ENCODE measurements around the gene FAF1. TPM values are rescaled to one million over a fixed set of nuclear protein-coding genes. Genes with fewer than 3 reads are reported as not detected.

FAF1 gene
- total and polyA plus RNA-seq, 9 of the 15 experiments (the other 6 are each of a cell fraction or from before 2014, with no cell fraction given): 48.7 to 225 (median 118) TPM

- FAIRE-seq: no peak
- Histone ChIP-seq H3K4me3 (no peak overlapping the region), H3K9me3 (replicated peaks; ENCODE audit: control insufficient read depth, insufficient read depth, low read depth, low read length) (no peaks in the 10 kb centered on the region; the same call in 1 of the 2 replicates), H3K9ac (ENCODE audit: insufficient read depth in 1 of 2, low read depth in 2 of 2, low read length in 2 of 2) (no peak overlapping the region), H3K27me3 (ENCODE audit: control insufficient read depth in 2 of 2, insufficient read depth in 2 of 2, low read length in 2 of 2) (no peaks in the 10 kb centered on the region), H3K27ac (ENCODE audit: extremely low read depth, low read depth, low read length) (no peak overlapping the region), H3K36me3 (ENCODE audit: control insufficient read depth, insufficient read depth, low read length) (no peaks in the 10 kb centered on the region), H3K4me1 (replicated peaks in 1 of 2; ENCODE audit: control insufficient read depth in 2 of 2, insufficient read depth in 2 of 2, low read length in 2 of 2) (no peaks in the 10 kb centered on the region), H3K9me1 (ENCODE audit: control insufficient read depth, insufficient read depth, low read length) (no peaks in the 10 kb centered on the region), H4K20me1 (replicated peaks; ENCODE audit: control insufficient read depth, insufficient read depth, low read length) (no peaks in the 10 kb centered on the region), H3K79me2 (ENCODE audit: control insufficient read depth, insufficient read depth, low read length) (no peaks in the 10 kb centered on the region), H2AFZ (ENCODE audit: low read depth, low read length) (no peak overlapping the region), H3K4me2 (ENCODE audit: insufficient read depth, low read length) (no peak overlapping the region)
- in situ Hi-C loops (cut with MboI) (no loop called here), intact Hi-C loops (cut with micrococcal nuclease) (no loop called here)
- WGBS (ENCODE audit: insufficient coverage, low coverage, missing lambda C conversion rate): 39% methylated on average over 4 of the region's 4 CpGs
- TF ChIP-seq MAFG (tag; conservative IDR thresholded peaks at IDR 0.05) (peak; percentile 27; the same call in 1 of the 2 replicates), NR2C2 (CRISPR knock-in tag; IDR thresholded peaks at IDR 0.05) (no peak), NR2C2 (tag; IDR thresholded peaks at IDR 0.05) (no peak), MAFK (IDR thresholded peaks at IDR 0.05; ENCODE audit: low read length) (peak; percentile 66), ZBTB17 (CRISPR knock-in tag; IDR thresholded peaks at IDR 0.05) (no peak), ZNF316 (IDR thresholded peaks at IDR 0.05) (peak; percentile 79), C11orf30 (IDR thresholded peaks at IDR 0.05; ENCODE audit: low read depth) (peak; percentile 55), ZZZ3 (IDR thresholded peaks at IDR 0.05) (no peak), GMEB1 (CRISPR knock-in tag; IDR thresholded peaks at IDR 0.05) (no peak), MAFF (IDR thresholded peaks at IDR 0.05; ENCODE audit: low read length) (peak; percentile 73)
- TF ChIP-seq, protein P1, sequence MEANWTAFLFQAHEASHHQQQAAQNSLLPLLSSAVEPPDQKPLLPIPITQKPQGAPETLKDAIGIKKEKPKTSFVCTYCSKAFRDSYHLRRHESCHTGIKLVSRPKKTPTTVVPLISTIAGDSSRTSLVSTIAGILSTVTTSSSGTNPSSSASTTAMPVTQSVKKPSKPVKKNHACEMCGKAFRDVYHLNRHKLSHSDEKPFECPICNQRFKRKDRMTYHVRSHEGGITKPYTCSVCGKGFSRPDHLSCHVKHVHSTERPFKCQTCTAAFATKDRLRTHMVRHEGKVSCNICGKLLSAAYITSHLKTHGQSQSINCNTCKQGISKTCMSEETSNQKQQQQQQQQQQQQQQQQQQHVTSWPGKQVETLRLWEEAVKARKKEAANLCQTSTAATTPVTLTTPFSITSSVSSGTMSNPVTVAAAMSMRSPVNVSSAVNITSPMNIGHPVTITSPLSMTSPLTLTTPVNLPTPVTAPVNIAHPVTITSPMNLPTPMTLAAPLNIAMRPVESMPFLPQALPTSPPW (CRISPR knock-in tag; IDR thresholded peaks at IDR 0.05): no peak
- TF ChIP-seq, protein P2, sequence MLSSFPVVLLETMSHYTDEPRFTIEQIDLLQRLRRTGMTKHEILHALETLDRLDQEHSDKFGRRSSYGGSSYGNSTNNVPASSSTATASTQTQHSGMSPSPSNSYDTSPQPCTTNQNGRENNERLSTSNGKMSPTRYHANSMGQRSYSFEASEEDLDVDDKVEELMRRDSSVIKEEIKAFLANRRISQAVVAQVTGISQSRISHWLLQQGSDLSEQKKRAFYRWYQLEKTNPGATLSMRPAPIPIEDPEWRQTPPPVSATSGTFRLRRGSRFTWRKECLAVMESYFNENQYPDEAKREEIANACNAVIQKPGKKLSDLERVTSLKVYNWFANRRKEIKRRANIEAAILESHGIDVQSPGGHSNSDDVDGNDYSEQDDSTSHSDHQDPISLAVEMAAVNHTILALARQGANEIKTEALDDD (IDR thresholded peaks at IDR 0.05): no peak
- no TSS peak for BruUV-seq (replicated peaks)
- no peak for ATAC-seq
- POLR2A ChIA-PET: interaction anchor here (1.0 kb wide), 1 partner anchor 13 kb away, joined by 3 read pairs; no protein-coding TSS in a partner anchor
- CTCF ChIA-PET (ENCODE audit: low intra/inter-chr PET ratio): no interaction called here
- DNase-seq (ENCODE audit: extremely low read depth in 1 of 4, low spot score in 3 of 4): no peak
These were observed 34.9 kb upstream of the FAF1 start for GRCh38 chr1:50994997-50995396.

Data from K562 (cell line).